Measurements from ENCODE around the gene ZBTB8B.
"Not testable (repeated sequence)": the region's sequence is repeated elsewhere in the genome, so short reads cannot be mapped to it uniquely, and the experiment has no call there.

The ZBTB8B gene

GRCh38 chr1:32464716-32465577, at the start of gene ZBTB8B:
Gene ZBTB8B (plus strand): TSS chr1:32465072. CDS start chr1:32470625, 5,553 bp downstream.
- peak in 3 of 4 experiments; percentile 17 to 29 (median 25) for DNase-seq (ENCODE audit: low read depth in 4 of 4, low spot score in 1 of 4)

- DNase-seq (ENCODE audit: low read depth in 4 of 4, low spot score in 1 of 4) = no peak
Observed at GRCh38 chr1:32421775-32422174, 43.1 kb upstream of the ZBTB8B start.

DNA sequence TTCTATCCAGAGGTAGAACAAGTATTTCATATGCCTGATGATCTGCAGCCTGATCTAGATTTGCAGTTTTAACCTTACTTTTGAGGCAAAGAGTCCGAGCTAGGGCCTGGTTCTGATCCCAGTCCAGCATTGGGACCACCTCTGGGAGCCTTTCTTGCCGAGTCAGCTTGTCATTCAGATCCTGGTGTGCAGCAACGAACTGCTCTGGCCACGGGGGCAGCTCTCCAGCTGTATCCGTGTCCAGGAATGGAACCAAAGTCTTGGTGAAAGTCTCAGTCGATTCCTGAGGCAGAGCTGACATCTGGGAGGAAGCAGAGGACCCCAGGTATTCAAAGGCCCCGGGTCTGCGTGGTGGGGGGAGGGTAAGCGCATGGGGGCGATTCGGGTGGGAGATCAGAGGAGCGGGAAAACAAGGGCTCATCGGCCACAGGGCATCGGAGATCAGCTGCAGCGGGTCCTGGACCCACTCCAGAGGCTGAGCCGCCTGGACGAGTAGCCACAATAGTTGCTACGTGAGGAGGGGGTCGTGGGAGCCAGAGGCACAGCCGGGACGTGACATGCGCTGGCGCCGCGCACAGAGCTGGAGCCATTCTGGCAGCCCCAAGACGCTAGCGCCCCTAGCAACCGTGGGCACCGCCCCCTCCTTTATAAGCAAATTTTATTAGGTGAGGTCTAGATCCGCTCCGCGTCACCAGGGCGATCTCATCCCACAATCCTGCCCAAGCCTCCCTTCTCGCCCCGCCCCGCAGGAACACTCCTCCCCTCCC, 38.2 kb upstream of the ZBTB8B start:
- no peak for DNase-seq (ENCODE audit: low read depth in 4 of 4, low spot score in 1 of 4)

DNA sequence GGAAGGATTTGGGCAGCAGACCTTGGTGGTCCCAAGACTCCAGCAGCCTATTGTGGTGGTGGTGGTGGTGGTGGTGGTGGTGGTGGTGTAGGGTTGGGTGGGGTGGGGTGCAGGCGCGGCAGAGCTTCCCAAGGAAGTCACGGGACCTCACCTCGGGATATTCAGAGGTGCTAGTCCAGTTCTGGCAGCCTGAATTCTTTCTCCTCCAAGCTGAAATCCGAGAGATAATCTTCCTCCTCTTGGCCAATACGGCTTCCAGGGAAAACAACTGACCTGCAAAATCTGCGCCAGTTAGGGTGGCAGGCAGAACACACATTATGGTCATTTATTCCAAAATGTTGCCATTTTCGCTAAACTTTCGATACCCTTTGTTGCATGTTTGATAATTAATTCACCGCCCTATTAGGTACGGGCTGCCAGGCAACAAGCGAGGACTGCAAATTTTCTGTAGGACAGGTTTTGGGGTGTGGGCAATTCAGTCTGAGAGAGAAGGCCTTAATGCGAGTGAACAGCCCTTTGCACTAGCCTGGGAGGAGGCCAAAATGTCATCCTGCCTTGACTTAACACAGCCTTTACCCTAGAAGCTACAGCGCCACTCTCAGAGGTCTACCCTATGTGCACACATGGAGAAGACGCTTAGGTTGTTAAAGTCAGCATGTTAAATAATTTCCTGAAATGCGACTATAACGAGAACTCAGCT, 37.5 kb upstream of the ZBTB8B start:
- DNase-seq (ENCODE audit: low read depth in 4 of 4, low spot score in 1 of 4) = no peak

DNA sequence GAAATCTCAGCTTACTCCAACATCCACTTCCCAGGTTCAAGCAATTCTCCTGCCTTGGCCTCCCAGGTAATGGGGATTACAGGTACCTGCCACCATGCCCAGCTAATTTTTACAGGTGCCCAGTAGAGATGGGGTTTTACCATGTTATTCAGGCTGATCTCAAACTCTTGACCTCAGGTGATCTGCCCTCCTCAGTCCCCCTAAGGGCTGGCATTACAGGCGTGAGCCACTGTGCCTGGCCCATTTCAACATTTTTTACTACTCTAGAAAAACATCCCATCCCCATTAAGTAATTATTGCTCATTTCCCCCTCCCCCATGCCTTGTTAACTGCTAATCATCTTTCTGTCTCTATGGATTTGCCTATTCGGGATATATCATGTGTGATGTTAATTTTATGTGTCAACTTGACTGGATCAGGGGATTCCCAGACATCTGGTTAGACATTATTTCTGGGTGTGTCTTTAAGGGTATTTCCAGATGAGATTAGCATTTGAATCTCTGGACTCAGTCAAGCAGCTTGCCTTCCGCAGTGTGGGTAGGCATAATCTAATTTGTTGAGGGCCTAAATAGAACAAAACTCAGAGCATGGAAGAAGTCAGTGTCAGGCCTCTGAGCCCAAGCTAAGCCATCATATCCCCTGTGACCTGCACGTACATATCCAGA, 33.0 kb upstream of the ZBTB8B start:
- no peak for DNase-seq (ENCODE audit: low read depth in 4 of 4, low spot score in 1 of 4)

- no peak for DNase-seq (ENCODE audit: low read depth in 4 of 4, low spot score in 1 of 4)
Observed at GRCh38 chr1:32438136-32438535, 26.7 kb upstream of the ZBTB8B start.

DNA sequence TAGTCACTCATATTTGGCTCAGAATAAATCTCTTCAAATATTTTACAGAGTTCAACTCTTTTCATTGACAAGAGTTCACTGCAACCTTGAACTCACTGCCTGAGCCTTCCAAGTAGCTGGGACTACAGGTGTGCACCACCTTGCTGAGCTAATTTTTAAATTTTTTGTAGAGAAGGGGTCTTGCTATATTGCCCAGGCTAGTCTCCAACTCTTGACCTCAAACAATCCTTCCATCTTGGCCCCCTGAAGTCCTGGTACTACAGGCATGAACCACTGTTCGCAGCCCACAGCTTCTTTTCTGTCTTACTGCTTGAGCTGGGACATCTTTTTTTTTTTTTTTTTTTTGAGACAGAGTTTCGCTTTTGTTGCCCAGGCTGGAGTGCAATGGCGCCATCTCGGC, 26.1 kb upstream of the ZBTB8B start:
- not testable (repeated sequence) for DNase-seq (ENCODE audit: low read depth in 4 of 4, low spot score in 1 of 4)

DNA sequence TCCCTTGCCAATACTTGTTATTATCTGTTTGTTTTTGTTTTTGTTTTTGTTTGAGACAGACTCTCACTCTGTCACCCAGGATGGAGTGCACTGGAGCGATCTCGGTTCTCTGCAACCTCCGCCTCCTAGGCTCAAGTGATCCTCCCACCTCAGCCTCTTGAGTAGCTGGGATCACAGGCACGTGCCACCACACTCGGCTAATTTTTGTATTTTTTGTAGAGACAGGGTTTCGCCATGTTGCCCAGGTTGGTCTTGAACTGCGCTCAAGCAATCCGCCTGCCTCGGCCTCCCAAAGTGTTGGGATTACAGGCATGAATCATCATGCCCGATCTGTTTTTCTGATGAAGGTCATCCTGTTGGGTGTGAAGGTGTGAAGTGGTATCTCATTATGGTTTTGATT, 23.4 kb upstream of the ZBTB8B start:
- not testable (repeated sequence) for DNase-seq (ENCODE audit: low read depth in 4 of 4, low spot score in 1 of 4)

- DNase-seq (ENCODE audit: low read depth in 4 of 4, low spot score in 1 of 4) = no peak
Observed at GRCh38 chr1:32447469-32448185, 17.2 kb upstream of the ZBTB8B start.

- DNase-seq (ENCODE audit: low read depth in 4 of 4, low spot score in 1 of 4) = peak in 2 of 4 experiments; percentile 20 to 25
Observed at GRCh38 chr1:32448186-32448772, 16.6 kb upstream of the ZBTB8B start.

DNA sequence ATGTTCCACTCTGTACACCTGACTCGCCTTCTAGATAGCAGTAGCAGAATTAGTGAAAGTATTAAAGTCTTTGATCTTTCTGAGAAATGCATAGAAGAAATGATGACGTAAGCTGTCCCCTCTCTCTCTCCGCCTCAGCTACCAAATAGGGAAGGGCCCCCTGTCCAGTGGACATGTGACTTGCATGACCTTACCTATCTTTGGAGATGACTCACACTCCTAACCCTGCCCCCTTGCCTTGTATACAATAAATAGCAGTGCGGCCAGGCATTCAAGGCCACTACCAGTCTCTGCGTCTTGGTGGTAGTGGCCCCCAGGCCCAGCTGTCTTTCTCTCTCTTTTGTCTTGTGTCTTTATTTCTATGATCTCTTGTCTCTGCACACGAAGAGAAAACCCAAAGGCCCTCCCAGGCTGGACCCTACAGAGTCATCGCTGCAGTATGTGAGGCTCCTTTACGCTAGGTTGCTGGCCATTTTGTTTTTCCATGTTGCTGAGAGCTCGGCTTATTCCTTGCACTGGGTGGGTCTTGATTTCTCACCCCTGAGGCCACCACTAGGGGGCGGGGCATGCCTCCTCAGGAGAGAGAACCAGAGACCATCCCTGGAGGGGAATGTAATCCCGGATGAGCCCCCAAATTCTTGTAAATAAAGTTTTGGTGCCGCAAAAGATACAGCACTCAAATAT, 16.0 kb upstream of the ZBTB8B start:
- DNase-seq (ENCODE audit: low read depth in 4 of 4, low spot score in 1 of 4) = no peak

GRCh38 chr1:32449457-32449831, 15.4 kb upstream of the ZBTB8B start:
- DNase-seq (ENCODE audit: low read depth in 4 of 4, low spot score in 1 of 4) = not testable (repeated sequence)

GRCh38 chr1:32454726-32455125, 10.1 kb upstream of the ZBTB8B start:
- no peak for DNase-seq (ENCODE audit: low read depth in 4 of 4, low spot score in 1 of 4)

GRCh38 chr1:32455958-32456357, 8.9 kb upstream of the ZBTB8B start:
- no peak for DNase-seq (ENCODE audit: low read depth in 4 of 4, low spot score in 1 of 4)

- DNase-seq (ENCODE audit: low read depth in 4 of 4, low spot score in 1 of 4) = not testable (repeated sequence)
Observed at GRCh38 chr1:32458798-32459197, 6.1 kb upstream of the ZBTB8B start.

GRCh38 chr1:32462977-32463376, 1.9 kb upstream of the ZBTB8B start:
- DNase-seq (ENCODE audit: low read depth in 4 of 4, low spot score in 1 of 4) = not testable (repeated sequence)

- no peak for DNase-seq (ENCODE audit: low read depth in 4 of 4, low spot score in 1 of 4)
Observed at GRCh38 chr1:32464191-32464715, 619 bp upstream of the ZBTB8B start.

DNA sequence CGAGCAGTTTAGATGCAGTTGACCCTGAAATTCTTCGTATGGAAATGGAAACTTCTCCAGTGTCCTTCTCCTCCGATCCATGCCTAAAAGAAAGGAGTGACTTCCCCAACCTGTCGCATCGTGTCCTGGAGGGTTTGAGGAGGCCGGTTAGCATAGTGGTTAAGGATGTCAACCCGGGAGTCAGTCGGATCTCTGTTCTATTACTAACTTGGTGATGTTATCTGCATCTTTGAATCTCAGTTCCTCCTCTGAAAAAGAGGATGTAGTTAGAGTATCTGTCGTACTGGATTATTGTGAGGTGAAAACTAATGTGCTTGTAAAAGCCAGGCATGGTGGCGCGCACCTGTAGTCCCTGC, 684 bp downstream of the ZBTB8B start:
- DNase-seq (ENCODE audit: low read depth in 4 of 4, low spot score in 1 of 4) = no peak

DNA sequence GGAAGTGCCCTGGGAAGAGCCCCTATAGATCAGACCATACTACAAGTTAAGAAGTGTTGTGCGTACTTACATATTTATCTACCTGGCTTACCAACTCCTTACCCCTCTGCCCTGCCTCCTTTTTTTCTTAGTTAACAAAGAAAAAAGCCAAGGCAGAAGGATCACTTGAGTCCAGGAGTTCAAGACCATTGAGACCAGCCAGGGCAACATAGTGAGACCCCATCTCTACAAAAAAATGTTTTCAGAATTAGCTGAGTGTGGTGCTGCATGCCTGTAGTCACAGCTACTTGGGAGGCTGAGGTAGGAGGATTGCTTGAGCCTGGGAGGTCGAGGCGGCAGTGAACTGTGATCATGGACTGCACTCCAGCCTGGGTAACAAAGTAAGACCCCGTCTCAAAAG, 1.9 kb downstream of the ZBTB8B start:
- DNase-seq (ENCODE audit: low read depth in 4 of 4, low spot score in 1 of 4) = no peak
